ENCODE data around the gene C3orf18.
"Not testable (repeated sequence)": the region's sequence is repeated elsewhere in the genome, so short reads cannot be mapped to it uniquely, and the experiment has no call there.

The C3orf18 gene

DNA sequence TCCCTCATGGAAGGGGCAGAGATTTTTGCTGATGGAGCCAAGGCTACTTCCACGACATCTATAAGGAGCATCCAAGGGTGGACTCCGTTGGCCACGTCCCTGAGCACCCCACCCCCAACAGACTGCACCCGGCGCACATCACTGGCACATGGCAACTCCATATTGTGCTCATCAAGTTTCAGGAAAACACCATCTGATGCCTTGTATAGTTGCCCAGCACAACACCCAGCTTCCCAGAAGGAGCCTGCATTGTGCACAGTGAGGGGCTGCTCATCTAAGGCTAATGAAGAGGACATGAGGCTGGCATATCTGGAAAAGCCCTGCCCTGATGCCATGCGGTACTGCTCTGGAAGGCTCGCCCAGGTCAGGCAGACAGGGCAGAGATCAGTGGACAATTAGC is 49.1 kb downstream of the C3orf18 start:
- no peaks in the 10 kb centered on the region for H3K9me3 ChIP-seq (ENCODE audit: control insufficient read depth, low read length)
- no peaks in the 10 kb centered on the region for H3K36me3 ChIP-seq (ENCODE audit: control insufficient read depth, insufficient read depth, low read length)
- no peak overlapping the region for H3K9ac ChIP-seq (ENCODE audit: low read length)
- H3K4me1 ChIP-seq (ENCODE audit: control insufficient read depth, insufficient read depth, low read length): no peaks in the 10 kb centered on the region
- H3K4me3 ChIP-seq (ENCODE audit: low read length): no peak overlapping the region
- H3K27me3 ChIP-seq (ENCODE audit: control insufficient read depth, insufficient read depth, low read length): peaks cover 17% of the 10 kb centered on the region

DNA sequence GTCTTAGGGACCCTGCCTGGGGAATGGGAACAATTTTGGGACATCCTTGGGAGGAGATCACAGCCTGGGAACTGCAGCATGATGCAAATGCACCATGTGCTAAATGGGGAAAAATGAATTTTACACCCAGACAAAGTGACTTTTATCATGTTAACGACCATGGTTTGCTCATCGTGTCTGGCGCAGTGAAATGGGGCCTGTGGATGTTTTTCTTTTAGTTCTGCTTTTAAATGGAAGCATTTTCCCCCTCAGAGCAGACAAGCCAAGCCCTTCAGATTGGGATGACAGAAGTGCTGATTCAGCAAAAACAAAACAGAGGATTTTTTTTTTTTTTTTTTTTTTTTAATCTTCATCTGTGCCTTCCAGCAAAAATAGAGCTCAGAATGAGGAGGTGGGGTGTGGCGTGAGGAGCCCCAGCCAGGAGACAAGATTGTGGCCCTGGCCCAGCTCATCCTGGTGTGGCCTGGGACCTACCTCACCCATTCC is 49.8 kb downstream of the C3orf18 start:
- Histone ChIP-seq H3K36me3 (ENCODE audit: control insufficient read depth, insufficient read depth, low read length) (no peaks in the 10 kb centered on the region), H3K4me3 (ENCODE audit: low read length) (no peak overlapping the region), H3K9ac (ENCODE audit: low read length) (no peak overlapping the region), H3K27me3 (ENCODE audit: control insufficient read depth, insufficient read depth, low read length) (peaks cover 17% of the 10 kb centered on the region), H3K4me1 (ENCODE audit: control insufficient read depth, insufficient read depth, low read length) (no peaks in the 10 kb centered on the region), H3K9me3 (ENCODE audit: control insufficient read depth, low read length) (no peaks in the 10 kb centered on the region)

DNA sequence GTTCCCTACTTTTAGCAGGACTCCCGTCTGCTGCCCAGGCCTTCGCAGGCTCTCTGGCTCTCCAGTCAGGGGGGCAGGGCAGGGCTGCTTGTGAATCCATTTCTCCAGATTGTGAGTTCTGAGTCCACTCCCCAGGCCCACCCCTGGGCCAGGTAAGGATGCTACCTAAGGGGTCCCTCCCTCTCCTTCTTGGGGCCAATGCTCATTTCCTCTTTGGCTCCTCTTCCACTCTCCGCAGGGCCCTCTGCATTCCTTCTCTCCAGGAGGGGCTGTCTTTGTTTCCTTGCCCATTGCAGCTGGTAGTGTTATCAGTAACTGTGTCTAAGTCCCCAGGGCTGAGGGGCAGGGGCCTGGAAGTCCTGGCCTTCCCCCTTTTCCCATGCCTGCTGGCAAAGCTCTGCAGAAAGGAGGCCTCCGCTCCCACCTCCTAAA is 51.1 kb downstream of the C3orf18 start:
- H3K4me1 ChIP-seq (ENCODE audit: control insufficient read depth, insufficient read depth, low read length): no peaks in the 10 kb centered on the region
- no peak overlapping the region for H3K9ac ChIP-seq (ENCODE audit: low read length)
- H3K9me3 ChIP-seq (ENCODE audit: control insufficient read depth, low read length): no peaks in the 10 kb centered on the region
- peaks cover 15% of the 10 kb centered on the region for H3K27me3 ChIP-seq (ENCODE audit: control insufficient read depth, insufficient read depth, low read length)
- no peak overlapping the region for H3K4me3 ChIP-seq (ENCODE audit: low read length)
- no peaks in the 10 kb centered on the region for H3K36me3 ChIP-seq (ENCODE audit: control insufficient read depth, insufficient read depth, low read length)

DNA sequence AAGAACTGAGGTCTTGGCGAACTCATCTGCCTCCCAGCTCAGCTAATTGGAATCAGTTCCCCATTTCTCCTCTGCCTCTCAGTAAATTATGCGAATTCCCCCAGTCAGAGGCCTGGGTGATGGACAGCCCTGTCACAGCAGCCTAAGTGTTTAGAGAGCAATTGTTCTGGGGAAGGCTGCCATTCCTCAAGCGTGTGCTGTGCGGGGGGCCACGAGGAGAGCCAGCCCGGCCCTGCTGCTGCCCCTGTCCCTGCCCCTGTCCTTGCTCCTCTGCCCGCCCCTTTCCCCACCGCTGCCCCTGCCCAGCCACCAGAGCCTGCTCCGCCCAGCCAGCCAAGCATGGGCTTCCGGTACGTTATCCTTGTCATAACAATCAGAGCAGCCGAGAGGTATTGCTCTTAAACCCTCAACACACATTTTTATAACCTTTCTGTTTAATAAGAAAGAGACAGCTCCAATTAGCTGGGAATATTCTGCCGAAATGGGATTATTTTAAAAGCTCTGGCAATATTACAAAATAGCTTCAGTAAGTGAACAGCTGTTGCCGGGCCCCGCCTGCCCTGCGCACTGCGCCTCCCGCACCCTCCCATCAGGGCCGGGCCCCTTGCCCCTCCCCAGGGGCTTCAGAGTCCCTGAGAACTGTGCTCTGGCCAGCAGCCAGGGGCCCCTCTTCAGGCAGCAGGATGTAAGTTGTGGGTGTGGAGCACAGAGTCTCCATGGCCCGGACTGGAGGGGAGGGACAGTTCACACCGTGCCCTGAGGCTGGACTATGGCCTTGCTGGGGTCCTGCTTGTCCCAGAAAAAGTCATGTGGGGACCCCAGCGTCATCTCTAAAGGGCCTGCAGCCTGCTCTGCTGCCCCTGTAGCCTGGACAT is 51.7 kb downstream of the C3orf18 start:
- Histone ChIP-seq H3K9me3 (ENCODE audit: control insufficient read depth, low read length) (no peaks in the 10 kb centered on the region), H3K27me3 (ENCODE audit: control insufficient read depth, insufficient read depth, low read length) (peaks cover 13% of the 10 kb centered on the region), H3K4me3 (ENCODE audit: low read length) (no peak overlapping the region), H3K36me3 (ENCODE audit: control insufficient read depth, insufficient read depth, low read length) (no peaks in the 10 kb centered on the region), H3K9ac (ENCODE audit: low read length) (no peak overlapping the region), H3K4me1 (ENCODE audit: control insufficient read depth, insufficient read depth, low read length) (no peaks in the 10 kb centered on the region)

DNA sequence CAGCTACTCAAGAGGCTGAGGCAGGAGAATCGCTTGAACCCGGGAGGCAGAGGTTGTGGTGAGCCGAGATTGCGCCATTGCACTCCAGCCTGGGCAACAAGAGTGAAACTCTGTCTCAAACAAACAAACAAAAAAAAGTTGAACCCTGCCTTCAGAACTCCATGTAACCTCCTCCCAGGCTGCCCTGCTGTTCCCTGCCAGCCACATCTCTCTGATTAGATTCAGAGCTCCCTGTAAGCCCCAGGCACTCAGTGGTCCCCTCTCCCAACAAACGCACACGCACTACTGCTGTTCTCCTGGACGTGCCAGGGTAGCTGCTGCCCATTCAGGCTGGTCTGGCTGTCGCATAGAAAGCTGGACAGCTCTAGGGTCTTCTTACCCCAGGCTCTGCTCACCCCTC is 54.6 kb downstream of the C3orf18 start:
- H3K4me1 ChIP-seq (ENCODE audit: control insufficient read depth, insufficient read depth, low read length); H3K36me3 ChIP-seq (ENCODE audit: control insufficient read depth, insufficient read depth, low read length); H3K9me3 ChIP-seq (ENCODE audit: control insufficient read depth, low read length); H3K4me3 ChIP-seq (ENCODE audit: low read length); H3K9ac ChIP-seq (ENCODE audit: low read length); H3K27me3 ChIP-seq (ENCODE audit: control insufficient read depth, insufficient read depth, low read length): not testable (repeated sequence)

DNA sequence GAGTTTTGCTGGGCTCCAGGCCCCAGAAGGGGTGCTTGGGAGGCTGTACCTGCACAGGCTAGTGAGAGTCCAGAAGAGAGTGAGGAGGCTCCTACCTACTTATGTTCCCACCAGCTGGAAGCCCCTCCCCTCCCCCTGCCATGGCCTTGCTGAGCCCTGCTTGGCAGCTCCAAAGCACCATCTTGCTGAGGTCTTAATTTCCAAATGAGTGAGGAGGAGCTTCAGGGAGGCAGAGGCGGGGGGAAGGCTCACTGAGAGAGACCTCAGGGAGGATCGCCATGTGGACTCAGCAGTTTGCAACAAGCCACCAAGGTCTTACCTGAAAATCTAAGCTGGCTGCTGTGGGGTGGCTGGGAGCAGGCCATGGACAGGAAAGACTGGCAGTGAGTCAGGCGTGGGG is 55.4 kb downstream of the C3orf18 start:
- Histone ChIP-seq H3K9me3 (ENCODE audit: control insufficient read depth, low read length) (no peaks in the 10 kb centered on the region), H3K4me3 (ENCODE audit: low read length) (no peak overlapping the region), H3K27me3 (ENCODE audit: control insufficient read depth, insufficient read depth, low read length) (peaks cover 2% of the 10 kb centered on the region), H3K9ac (ENCODE audit: low read length) (no peak overlapping the region), H3K36me3 (ENCODE audit: control insufficient read depth, insufficient read depth, low read length) (no peaks in the 10 kb centered on the region), H3K4me1 (ENCODE audit: control insufficient read depth, insufficient read depth, low read length) (no peaks in the 10 kb centered on the region)

DNA sequence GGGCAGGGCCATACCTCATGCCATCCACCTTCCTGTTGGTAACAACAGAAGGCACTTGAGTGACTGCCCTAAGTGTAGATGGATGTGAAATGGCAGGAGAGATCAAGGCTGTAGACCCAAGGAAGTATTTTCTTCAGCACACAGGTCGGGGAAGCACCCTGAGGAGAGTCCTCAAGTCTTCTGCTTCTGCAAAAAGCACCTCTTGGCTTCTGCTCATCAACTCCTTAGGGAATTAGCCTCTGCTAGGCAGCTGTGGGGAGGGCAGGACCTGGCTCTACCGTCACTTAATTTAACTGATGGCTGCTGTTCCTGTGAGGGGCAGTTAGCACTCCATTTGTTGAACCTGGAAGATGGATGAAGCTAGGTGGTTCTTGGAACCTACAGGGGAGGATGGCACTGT is 57.2 kb downstream of the C3orf18 start:
- Histone ChIP-seq H3K9ac (ENCODE audit: low read length) (no peak overlapping the region), H3K9me3 (ENCODE audit: control insufficient read depth, low read length) (no peaks in the 10 kb centered on the region), H3K36me3 (ENCODE audit: control insufficient read depth, insufficient read depth, low read length) (no peaks in the 10 kb centered on the region), H3K4me1 (ENCODE audit: control insufficient read depth, insufficient read depth, low read length) (no peaks in the 10 kb centered on the region), H3K27me3 (ENCODE audit: control insufficient read depth, insufficient read depth, low read length) (peaks cover 2% of the 10 kb centered on the region), H3K4me3 (ENCODE audit: low read length) (no peak overlapping the region)

DNA sequence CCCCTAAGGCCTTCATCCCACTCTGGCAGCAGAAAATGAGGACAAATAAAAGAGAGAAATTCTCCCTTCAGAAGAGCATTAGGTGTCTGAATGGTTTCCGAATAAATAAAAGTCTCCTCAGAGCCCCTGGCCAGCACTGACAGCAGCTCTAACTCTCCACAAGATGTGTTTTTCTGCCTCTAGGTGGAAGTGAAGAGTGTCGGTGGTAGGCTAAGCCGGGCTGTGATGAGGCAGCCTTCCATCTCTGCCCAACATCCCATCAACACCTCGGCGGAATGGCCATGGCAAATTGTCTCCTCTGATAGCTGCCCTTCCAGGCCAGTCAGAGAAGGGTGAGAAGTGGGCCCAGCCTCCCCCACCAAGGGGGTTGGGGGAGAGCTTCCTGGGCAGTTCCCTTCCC is 57.8 kb downstream of the C3orf18 start:
- H3K4me1 ChIP-seq (ENCODE audit: control insufficient read depth, insufficient read depth, low read length): no peaks in the 10 kb centered on the region
- no peaks in the 10 kb centered on the region for H3K9me3 ChIP-seq (ENCODE audit: control insufficient read depth, low read length)
- peaks cover 6% of the 10 kb centered on the region for H3K27me3 ChIP-seq (ENCODE audit: control insufficient read depth, insufficient read depth, low read length)
- H3K9ac ChIP-seq (ENCODE audit: low read length): no peak overlapping the region
- no peak overlapping the region for H3K4me3 ChIP-seq (ENCODE audit: low read length)
- H3K36me3 ChIP-seq (ENCODE audit: control insufficient read depth, insufficient read depth, low read length): no peaks in the 10 kb centered on the region

DNA sequence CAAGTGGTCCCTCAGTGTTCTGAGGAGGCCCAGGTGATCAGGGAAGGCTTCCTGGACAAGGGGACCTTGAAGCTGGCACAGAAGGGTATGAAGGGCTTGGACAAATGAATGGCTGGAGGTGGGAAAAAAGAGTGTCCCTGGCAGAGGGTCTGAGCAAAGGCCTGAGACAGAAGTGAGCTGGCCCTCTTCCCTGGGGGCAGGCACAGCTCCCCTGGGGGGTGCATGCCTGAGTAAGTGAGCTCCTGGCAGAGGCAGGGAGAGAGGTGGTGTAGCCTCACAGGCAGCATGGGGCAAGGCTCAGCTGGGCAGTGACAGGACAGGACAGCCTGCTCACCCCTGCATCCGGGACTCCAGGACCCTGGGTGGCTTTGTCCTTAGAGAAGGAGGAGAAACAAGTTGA is 58.7 kb downstream of the C3orf18 start:
- Histone ChIP-seq H3K4me1 (ENCODE audit: control insufficient read depth, insufficient read depth, low read length) (no peaks in the 10 kb centered on the region), H3K9ac (ENCODE audit: low read length) (no peak overlapping the region), H3K9me3 (ENCODE audit: control insufficient read depth, low read length) (no peaks in the 10 kb centered on the region)

More for the DNA sequence above, 58.7 kb downstream of the C3orf18 start:
- Histone ChIP-seq H3K4me3 (ENCODE audit: low read length) (no peak overlapping the region), H3K27me3 (ENCODE audit: control insufficient read depth, insufficient read depth, low read length) (peaks cover 12% of the 10 kb centered on the region), H3K36me3 (ENCODE audit: control insufficient read depth, insufficient read depth, low read length) (no peaks in the 10 kb centered on the region)

Measured in mucosa of stomach (tissue), 1 donor.